Mucosa of descending colon (tissue), 3 donors: Measurements from ENCODE around the gene SGF29. TPM values are rescaled to one million over a fixed set of nuclear protein-coding genes. Genes with fewer than 3 reads are reported as not detected.
"Not testable (repeated sequence)": the region's sequence is repeated elsewhere in the genome, so short reads cannot be mapped to it uniquely, and the experiment has no call there.

Experiments used
- ATAC-seq: fragments of 200-7000 bp; cut with Tn5 transposase; one replicate; pipeline ENCODE4 v1.9.1; 2020; ENCODE audit warnings: mild to moderate bottlenecking, moderate library complexity
- DNase-seq, 3 donors: peaks; one replicate each; pipeline ENCODE4 v3.0.0-alpha.2; 2020
- H3K36me3 ChIP-seq: fragments of 200-600 bp; one replicate; pipeline ENCODE4 v1.8.0; 2021; ENCODE audit warnings: low read depth, mild to moderate bottlenecking
- H3K4me1 ChIP-seq: fragments of 200-600 bp; one replicate; pipeline ENCODE4 v1.8.0; 2021; ENCODE audit warnings: low read depth, mild to moderate bottlenecking
- H3K4me3 ChIP-seq: fragments of 200-600 bp; one replicate; pipeline ENCODE4 v1.8.0; 2021; ENCODE audit warnings: mild to moderate bottlenecking
- H3K9me3 ChIP-seq: fragments of 200-600 bp; one replicate; pipeline ENCODE4 v1.8.0; 2021; ENCODE audit warnings: mild to moderate bottlenecking
- intact Hi-C, 2 donors: fragments of 100-400 bp; cut with DNase I in 1 of 2; cut with micrococcal nuclease in 1 of 2; formaldehyde crosslinking; loops; one replicate each; pipeline versions ENCODE4 v1.11.0 to v1.11.1; 2022; cut with DNase I, micrococcal nuclease
- total RNA-seq, 3 donors: library from RNA; stranded (reverse); fragmentation: NEBNext Ultra II Directional in 2 of 3; extraction: Animal tissue kit (Norgen Biotek cat#: 25700) in 2 of 3; gene quantifications; one replicate each; pipeline versions ENCODE4 v1.2.1 to v1.2.4, GENCODE V29; 2021 to 2023
- TF ChIP-seq, protein P1 (sequence below): fragments of 200-600 bp; IDR thresholded peaks from one replicate; pipeline ENCODE4 v1.8.0; 2022; ENCODE audit warnings: antibody characterized with exemption, mild to moderate bottlenecking
- donor health status: DM: no; HTN: no; CAD: no; lungs with moderate emphysema.
- donor health status: DM: no; HTN: no; CAD: no.
- donor health status: DM: no; HTN: yes; CAD: no.

The SGF29 gene
- total RNA-seq, 3 donors from 2014 or later: 21.6 to 45.9 (median 25.9) TPM

DNA sequence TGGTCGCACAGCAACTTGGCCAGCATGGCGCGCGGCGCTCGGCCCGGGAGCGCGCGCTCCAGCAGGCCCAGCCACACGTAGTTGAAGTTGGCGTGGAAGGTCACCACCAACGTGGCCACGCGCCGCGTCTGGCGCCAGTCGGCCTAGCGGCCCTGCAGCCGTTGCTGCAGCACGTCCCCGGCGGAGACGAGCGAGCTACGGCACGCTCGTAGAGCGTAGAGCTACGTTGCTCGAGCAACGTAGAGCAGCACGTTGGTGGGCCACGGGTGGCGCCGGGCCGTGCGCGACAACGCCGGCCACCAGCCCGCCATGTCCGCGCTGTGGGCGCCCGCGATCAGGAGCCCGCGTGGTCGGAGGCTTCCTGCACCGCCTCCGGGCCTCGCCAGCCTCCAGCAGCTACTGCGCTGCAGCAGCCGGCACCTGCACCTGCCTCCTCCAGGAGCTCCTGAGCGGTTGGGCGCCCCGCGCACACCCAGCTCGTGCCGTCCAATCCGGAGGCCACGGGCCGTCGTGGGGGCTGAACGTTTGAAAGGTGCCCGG is 69.5 kb downstream of the SGF29 start:
- Histone ChIP-seq H3K4me1 (no peaks in the 10 kb centered on the region), H3K36me3 (no peaks in the 10 kb centered on the region), H3K4me3 (peak overlapping the region; percentile 9), H3K9me3 (no peaks in the 10 kb centered on the region)
- TF ChIP-seq, protein P1, sequence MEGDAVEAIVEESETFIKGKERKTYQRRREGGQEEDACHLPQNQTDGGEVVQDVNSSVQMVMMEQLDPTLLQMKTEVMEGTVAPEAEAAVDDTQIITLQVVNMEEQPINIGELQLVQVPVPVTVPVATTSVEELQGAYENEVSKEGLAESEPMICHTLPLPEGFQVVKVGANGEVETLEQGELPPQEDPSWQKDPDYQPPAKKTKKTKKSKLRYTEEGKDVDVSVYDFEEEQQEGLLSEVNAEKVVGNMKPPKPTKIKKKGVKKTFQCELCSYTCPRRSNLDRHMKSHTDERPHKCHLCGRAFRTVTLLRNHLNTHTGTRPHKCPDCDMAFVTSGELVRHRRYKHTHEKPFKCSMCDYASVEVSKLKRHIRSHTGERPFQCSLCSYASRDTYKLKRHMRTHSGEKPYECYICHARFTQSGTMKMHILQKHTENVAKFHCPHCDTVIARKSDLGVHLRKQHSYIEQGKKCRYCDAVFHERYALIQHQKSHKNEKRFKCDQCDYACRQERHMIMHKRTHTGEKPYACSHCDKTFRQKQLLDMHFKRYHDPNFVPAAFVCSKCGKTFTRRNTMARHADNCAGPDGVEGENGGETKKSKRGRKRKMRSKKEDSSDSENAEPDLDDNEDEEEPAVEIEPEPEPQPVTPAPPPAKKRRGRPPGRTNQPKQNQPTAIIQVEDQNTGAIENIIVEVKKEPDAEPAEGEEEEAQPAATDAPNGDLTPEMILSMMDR: no peak
- intact Hi-C loops: no loop called here
- DNase-seq (peak; percentile 76 to 89 (median 85)), ATAC-seq (peak; percentile 98)

DNA sequence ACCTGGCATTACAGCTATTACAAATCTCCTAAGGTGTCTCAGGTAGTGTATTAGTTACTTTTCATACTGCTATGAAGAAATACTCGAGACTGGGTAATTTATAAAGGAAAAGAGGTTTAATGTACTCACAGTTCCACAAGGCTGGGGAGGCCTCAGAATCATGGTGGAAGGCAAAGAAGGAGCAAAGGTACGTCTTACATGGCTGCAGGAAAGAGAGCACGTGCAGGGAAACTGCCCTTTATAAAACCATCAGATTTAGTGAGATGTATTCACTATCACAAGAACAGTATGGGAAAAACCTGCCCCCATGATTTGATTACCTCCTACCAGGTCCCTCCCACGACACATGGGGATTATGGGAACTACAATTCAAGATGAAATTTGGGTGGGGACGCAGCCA is 77.2 kb downstream of the SGF29 start:
- ATAC-seq, DNase-seq, H3K36me3 ChIP-seq, H3K4me1 ChIP-seq, H3K9me3 ChIP-seq, intact Hi-C loops, H3K4me3 ChIP-seq: not testable (repeated sequence)

DNA sequence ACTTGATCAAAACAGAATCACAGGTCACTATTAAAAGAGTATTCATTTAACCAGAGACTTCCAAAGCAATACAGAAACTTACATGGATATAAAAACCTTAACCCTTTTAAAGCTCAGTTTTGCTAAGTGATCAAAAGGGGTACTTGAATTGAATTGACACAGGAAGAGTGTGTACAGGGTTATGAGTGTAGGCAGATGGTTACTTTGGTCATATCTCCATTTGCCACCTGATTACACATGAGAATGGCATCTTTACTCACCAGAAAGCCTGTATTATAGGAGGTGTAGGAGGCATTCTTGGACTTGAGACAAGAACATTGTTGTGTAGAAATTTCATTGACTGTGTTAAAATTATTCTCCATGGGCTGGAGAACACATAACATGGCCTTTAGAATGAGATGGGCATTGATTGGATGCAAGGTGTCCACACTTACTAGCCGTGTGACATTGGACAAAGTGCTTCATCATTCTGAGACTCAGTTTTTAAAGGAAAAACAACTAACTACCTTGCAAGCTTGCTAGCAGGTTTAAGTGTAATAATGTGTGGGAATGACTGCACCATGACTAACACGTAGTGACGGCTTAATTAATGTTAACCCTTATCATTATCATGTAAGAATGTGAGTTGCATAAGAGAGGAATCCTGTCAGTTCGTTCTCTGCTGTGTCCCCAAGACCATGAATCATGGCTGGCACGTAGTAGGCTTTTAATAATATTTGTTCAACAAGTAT is 82.5 kb downstream of the SGF29 start:
- ATAC-seq: not testable (repeated sequence)

DNA sequence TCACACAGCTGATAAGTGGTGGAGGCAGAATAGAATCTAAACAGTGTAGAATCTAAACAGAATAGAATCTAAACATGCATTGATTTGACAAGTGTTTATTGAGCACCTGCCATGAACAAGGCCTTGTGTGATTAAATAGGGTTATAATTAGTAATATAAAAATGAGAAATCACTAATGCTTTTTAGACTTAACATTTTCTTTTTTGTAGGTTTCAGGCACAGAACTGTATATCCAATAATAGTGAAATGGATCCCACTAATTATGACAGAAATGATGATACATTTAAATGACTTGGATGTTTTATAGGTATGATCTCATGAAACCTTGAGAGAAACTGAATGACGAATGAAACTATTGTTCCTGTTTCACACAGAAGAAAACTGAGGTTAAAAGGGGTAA is 84.0 kb downstream of the SGF29 start, which contains the start of gene NPIPB8:
NPIPB8 (plus strand) TSS at position 301 of the 400 bp plus-strand sequence. CDS start 296 bp downstream, outside the sequence.
- ATAC-seq, H3K9me3 ChIP-seq, H3K4me1 ChIP-seq, H3K36me3 ChIP-seq, DNase-seq, intact Hi-C loops, H3K4me3 ChIP-seq: not testable (repeated sequence)

More for the DNA sequence above, 82.5 kb downstream of the SGF29 start:
- H3K4me1 ChIP-seq, H3K36me3 ChIP-seq, H3K4me3 ChIP-seq, DNase-seq, H3K9me3 ChIP-seq, intact Hi-C loops: not testable (repeated sequence)

DNA sequence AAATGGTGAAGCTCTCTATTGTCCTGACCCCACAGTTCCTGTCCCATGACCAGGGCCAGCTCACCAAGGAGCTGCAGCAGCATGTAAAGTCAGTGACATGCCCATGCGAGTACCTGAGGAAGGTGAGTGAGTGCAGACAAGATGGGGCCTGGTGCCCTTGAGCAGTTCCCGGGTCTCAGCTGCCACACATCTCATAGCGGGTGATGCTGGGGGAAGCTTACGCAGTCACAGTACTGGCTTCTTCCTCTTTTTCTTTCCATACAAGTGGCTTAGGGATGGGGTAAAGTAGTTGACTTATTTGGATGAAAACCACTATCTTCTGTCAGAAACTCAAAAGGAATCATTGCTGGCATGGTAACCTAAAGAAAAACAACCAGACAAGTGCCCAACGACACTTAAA is 84.6 kb downstream of the SGF29 start:
- H3K4me1 ChIP-seq, ATAC-seq, H3K9me3 ChIP-seq, H3K4me3 ChIP-seq, intact Hi-C loops, H3K36me3 ChIP-seq, DNase-seq: not testable (repeated sequence)

DNA sequence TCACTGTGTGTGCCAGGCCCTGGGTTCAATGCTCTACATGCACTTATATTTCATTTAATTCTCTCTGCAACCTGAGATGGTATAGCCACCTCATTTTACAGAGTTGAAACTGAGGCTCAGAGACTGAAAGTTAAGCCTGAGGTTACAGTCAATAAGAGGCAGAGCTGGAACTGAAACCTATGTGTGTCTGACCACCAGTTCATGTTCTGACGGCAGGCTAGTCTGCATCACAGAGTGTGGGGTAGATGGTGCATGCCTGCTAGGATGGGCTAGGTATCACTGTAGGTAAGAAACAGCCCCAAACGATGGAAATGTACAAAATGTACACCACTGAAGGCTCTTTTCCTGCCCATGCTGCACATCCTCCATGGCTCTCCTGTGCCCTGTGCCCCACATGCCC is 86.2 kb downstream of the SGF29 start:
- DNase-seq, intact Hi-C loops, ATAC-seq: not testable (repeated sequence)

More for the DNA sequence above, 86.2 kb downstream of the SGF29 start:
- not testable (repeated sequence) for H3K9me3 ChIP-seq, H3K36me3 ChIP-seq, H3K4me1 ChIP-seq, H3K4me3 ChIP-seq

Other genes with a start within 250 kb of the SGF29 start
- 1 to 10 TPM in 2 of 3 donors, under 1 TPM in 1; 0.94 to 4.3 (median 1.0) TPM for gene NPIPB6, start 190.4 kb upstream of the SGF29 start, total RNA-seq
- 100 to 1,000 TPM in 1 of 3 donors, 10 to 100 TPM in 2; 36.5 to 104 (median 52.4) TPM for gene EIF3CL, start 150.1 kb upstream of the SGF29 start, total RNA-seq
- gene NPIPB7, start 81.6 kb upstream of the SGF29 start, total RNA-seq: under 1 TPM; 0.24 to 0.32 (median 0.32) TPM
- gene CLN3, start 61.8 kb upstream of the SGF29 start, total RNA-seq: 100 to 1,000 TPM in 2 of 3 donors, 10 to 100 TPM in 1; 73.4 to 125 (median 101) TPM
- gene APOBR, start 59.3 kb upstream of the SGF29 start, total RNA-seq: 10 to 100 TPM; 28.8 to 65.4 (median 57.2) TPM
- not detected for gene IL27, start 47.1 kb upstream of the SGF29 start, total RNA-seq
- 100 to 1,000 TPM in 2 of 3 donors, 10 to 100 TPM in 1; 51.7 to 145 (median 129) TPM for gene NUPR1, start 14.9 kb upstream of the SGF29 start, total RNA-seq
- 10 to 100 TPM; 17.2 to 46.8 (median 44.3) TPM for gene SULT1A2, start 43.1 kb downstream of the SGF29 start, total RNA-seq
- gene SULT1A1, start 56.1 kb downstream of the SGF29 start, total RNA-seq: 100 to 1,000 TPM in 2 of 3 donors, 10 to 100 TPM in 1; 52.4 to 254 (median 138) TPM
- 10 to 100 TPM in 1 of 3 donors, 1 to 10 TPM in 1, under 1 TPM in 1; 0.92 to 10.1 (median 1.2) TPM for gene NPIPB8, start 84.1 kb downstream of the SGF29 start, total RNA-seq
- gene EIF3C, start 157.5 kb downstream of the SGF29 start, total RNA-seq: 100 to 1,000 TPM; 298 to 526 (median 426) TPM
- gene NPIPB9, start 197.9 kb downstream of the SGF29 start, total RNA-seq: 1 to 10 TPM; 4.1 to 6.4 (median 4.4) TPM